Stimulated activated CD8-positive, alpha-beta memory T cell treated with anti-CD3 and anti-CD28 coated beads, Interleukin-7, amount 100 ng/mL, for 1 hour (primary cell): ENCODE data around the gene LRRTM4.
"Not testable (repeated sequence)": the region's sequence is repeated elsewhere in the genome, so short reads cannot be mapped to it uniquely, and the experiment has no call there.

ENCODE experiments used
- DNase-seq, 2 donors: peaks; one replicate each; pipeline ENCODE4 v3.0.0-alpha.2; 2020; ENCODE audit warnings: low read depth in 2 of 2

Gene LRRTM4

DNA sequence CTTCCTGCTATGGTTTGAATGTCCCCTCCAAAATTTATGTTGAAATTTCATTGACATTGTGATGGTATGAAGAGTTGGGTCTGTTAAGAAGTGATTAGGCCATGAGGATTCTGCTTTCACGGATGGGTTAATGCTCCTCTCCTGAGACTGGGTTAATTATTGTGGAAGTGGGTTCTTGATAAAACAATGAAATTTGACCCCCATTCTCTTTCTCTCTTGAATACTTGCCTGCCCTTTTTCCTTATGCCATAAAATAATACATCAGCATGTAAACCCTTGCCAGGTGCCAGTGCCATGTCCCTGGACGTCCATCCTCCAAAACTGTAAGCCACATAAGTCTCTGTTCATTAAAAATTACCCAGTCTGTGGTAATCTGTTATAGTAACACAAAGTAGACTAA, 352.8 kb downstream of the LRRTM4 start:
- DNase-seq: no peak

DNA sequence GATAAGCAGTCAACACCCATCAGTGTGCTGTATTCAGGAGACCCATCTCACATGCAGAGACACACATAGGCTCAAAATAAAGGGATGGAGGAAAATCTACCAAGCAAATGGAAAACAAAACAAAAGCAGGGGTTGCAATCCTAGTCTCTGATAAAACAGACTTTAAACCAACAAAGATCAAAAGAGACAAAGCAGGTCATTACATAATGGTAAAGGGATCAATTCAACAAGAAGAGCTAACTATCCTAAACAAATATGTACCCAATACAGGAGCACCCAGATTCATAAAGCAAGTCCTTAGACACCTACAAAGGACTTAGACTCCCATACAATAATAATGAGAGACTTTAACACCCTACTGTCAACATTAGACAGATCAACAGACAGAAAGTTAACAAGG, 358.2 kb downstream of the LRRTM4 start:
- not testable (repeated sequence) for DNase-seq

DNA sequence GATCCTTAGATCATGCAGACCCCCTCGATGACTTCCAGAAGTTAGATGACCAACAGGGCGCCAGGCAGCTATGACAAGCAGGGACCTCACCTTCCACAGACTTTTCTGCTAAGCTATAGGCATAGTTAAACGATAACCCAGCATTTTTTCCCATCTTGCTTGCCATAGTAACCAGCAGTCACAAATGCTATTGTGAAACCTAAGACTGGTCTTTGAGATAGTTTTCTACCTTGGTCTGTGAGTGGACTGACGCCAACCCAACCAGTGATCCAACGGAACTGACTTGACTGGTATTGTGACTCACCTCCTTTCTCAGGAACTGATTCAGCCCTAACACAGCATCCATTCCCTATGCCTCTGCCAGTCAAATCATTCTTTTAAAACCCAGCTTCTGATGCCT, 361.2 kb downstream of the LRRTM4 start:
- DNase-seq: no peak

DNA sequence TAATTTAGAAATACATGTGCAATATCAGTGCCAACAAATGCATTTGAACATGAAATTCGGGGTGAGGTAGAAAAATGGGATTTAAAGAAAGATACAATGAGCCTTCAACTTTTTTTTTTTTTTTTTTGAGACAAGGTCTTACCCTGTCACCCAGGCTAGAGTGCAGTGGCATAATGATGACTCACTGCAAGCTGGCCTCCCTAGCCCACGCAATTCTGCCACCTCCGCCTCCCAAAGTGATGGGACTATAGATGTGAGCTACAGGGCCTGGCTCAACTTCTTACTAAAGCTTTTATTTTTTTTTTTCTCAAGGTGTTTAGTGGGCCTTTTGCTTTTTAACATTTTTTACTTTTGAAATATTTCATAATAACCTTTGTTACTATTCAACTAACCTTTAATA, 365.6 kb downstream of the LRRTM4 start:
- no peak for DNase-seq

DNA sequence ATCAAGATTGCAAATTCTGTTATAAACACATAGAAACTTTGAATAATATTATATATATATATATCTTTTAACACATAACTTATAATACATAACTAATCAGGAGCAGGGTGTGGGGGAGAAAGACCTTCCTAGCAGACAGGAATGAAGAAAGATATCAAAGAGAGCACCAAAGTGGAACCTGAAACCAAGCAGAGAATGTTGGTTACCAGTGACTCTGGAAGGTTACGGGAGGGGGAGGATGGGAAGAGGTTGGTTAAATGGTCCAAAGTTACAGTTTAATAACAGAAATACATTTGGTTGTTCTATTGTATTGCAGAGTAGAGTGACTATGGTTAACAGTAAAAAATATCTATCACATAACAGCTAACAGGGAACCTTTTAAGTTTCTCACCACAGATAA, 366.7 kb downstream of the LRRTM4 start:
- no peak for DNase-seq

DNA sequence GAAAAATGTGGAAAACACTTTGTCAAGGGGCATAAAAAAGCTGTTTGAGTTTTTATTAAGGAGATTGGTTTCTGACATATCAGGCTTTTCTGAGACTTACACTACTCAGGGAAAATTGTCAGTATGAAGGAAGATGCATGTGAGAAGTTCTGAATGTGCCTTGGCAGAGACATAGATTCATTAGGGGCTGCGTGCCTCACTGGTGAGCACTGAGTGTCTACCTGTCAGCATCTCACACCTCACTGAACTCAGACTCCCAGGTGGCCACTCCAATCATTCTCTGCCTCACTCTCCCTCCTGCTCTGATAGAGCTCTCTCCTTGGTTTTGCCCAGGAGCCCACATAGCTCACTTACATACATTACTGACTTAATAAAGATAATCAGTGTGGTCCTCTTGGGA, 372.6 kb downstream of the LRRTM4 start:
- DNase-seq: no peak

DNA sequence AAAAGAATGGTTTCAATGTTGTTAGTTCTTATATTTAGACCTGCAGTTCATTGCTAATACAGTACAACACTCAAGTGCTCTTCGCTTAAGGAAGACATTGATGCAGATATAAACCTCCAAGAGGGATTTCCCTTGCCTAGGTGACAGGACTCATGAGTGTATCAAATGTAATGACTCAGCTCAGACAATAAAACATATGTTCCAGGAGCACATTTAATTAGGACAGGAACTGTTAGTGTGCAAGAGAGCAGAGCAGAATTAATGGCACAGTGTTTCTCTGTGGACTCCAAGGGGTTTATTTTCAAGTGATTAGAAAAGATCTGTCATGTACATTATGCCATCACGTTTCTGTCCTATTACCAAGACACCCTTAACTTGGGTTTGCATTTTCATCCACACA, 375.0 kb downstream of the LRRTM4 start:
- no peak for DNase-seq

DNA sequence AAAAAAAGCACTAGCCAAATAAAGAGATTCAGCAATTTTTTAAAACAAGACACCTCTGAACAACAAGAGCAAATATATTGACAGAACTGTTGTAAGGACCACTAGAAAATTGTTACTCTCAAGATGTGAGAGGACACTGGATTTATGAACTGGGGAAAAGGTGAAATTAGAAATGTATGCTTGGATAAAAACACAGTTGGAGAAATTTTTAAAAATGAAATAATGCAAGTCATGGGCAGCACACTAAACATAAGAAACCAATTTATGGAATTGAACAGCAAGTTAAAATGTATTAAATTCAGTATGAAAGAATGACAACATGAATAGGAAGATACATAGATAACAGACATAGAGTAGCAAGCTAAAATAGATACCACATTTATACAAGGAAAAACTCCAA, 377.4 kb downstream of the LRRTM4 start:
- DNase-seq: no peak

DNA sequence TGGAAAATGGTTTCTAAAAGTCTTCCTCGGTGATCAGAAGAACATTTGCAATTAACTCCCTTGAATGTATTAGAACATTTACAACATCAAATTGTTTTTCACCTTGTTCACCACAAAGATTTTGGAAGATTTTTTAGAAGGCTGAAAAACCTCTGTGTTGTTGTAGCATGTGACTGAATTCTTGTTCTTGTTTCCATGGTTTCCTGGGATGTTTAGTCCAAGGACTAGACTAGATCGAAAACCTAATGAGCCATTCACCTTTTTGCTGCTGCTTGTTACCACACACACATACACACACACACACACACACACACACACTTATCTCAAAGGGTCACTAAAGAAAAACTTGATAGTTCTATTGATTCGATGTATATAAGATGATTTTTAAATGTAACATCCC, 380.0 kb downstream of the LRRTM4 start:
- no peak for DNase-seq

DNA sequence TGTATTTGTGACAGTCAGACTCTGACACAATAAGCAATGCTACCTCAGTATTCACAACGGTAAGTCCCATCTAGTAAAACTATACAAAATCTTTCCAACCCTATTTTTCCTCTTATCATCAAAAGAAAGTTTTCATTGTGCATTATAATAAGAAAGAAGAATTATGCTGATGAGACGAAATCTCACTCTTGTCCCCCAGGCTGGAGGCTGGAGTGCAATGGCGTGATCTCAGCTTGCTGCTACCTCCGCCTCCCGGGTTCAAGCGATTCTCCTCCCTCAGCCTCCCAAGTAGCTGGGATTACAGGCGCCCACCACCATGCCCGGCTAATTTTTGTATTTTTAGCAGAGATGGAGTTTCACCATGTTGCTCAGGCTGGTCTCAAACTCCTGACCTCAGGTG, 393.7 kb downstream of the LRRTM4 start:
- DNase-seq: not testable (repeated sequence)

DNA sequence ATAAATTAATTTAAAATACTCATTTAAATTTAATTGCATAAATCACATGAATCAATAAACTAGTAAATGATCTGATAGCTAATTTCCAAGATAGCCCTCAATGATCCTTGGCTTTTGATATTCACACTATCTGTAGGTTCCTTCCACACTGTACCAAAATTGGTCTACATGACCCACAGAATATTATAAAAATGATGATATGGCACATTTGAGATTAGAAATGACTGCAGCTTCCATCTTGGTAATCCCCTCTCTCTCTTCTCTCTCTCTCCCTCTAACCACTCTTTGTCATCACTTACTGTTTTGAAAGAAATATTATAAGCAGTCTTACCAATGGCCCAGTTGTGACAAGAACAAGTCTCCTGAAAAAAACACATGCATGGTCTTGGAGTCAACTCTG, 394.8 kb downstream of the LRRTM4 start:
- DNase-seq: no peak

DNA sequence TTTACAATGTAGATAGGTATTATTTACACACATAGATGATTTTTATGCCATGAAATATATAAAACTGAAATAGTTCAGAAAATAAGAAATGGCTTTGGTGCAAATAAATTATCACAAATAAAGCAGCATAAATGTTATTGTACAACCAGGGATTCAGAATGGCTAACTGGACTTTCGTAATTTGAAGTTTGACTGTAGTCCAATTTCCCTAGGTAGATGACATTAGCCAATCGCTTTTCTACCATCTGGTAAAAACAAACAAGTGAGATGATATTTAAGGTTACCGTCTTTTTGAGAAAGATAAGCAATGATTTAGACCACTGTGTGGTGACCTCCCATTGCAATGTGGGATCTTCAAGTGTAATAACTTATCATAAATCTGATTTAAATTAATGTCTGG, 400.7 kb downstream of the LRRTM4 start:
- no peak for DNase-seq

DNA sequence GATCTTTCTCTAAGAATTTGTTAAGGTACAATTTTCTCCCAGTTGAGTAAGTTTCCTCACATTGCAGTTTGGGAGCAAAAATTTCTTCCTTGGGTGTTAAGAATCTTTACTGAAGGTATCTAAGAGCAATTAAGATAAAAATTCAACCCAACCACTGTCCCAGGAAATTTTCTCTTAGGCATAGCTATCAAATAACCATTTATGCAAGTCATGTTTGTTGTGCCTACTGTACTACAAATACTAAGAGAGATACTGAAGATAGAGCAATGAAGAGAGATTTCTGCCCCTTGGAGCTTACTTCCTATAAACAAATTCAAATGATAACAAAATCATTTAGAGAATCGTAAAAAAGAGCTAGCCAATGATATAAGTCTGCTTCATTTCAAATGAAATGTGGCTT, 402.8 kb downstream of the LRRTM4 start:
- no peak for DNase-seq

DNA sequence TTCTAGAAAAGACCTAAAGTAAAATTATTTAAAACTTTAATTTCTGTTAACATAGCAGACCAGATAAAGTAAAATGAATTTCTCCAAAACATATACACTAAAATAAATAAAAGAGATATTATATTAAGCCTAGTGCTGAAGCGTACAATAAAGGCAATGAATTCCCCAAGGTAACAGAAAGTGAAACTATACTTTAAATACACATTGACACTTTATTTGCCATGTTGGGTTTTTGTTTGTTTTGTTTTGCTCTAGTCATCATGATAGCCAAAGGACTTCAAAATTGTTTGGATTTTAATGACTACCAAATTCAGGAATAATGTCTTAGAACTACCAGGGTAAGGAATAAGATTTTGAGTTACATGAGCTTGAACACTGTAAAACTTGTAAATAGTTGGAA, 413.3 kb downstream of the LRRTM4 start:
- DNase-seq: no peak

DNA sequence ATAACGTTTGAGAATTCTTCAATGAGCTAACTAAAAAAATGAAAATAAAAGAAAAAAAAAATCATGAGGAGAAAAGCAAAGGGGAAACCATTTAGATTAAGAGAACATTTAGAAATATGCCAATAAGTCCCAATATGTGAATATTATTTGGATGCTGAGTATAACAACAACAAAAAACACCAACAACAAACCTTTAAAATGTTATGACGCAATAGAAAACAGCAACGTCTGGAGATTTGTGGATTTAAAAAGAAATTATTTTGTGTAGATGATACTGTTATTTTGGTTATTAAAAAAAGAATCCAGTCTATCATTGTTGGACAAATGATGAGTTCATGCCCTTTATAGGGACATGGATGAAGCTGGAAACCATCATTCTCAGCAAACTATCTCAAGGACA, 417.2 kb downstream of the LRRTM4 start:
- no peak for DNase-seq

DNA sequence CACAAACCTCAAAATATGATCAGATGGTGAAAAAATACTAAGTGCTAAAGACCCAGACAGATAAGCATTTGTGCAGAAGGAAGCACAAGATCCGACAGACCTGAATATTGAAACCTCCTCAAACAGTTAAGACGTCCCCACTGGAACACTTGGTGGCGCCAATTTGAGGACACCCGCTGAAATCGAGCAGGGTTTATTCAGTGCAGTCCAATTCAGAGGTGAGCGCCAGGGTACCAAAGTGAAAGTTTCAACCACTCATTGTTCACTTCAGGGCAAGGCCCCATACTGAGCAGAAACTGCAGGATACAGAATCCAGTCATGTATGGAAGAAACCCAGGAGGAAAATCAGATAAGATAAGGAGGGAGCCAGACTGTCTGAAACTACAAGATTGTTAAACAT, 417.6 kb downstream of the LRRTM4 start:
- no peak for DNase-seq

DNA sequence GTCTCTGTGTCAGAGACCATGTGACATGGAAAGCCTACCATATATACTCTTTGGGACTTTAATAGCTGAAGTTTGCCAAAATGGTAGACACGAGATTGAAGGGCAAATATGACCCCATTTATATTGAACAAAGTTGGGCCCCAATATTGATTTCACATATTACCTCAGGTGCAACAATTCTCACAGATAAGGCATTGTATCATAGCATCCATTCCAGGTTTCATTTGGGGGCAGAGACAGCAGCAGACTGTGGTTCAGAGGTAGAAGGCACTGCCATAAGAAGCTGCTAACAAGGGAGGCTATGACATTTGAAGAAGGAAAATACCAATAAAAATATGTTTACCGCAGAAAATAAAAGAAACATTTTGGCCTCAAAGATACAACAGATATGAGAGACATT, 419.2 kb downstream of the LRRTM4 start:
- DNase-seq: no peak

DNA sequence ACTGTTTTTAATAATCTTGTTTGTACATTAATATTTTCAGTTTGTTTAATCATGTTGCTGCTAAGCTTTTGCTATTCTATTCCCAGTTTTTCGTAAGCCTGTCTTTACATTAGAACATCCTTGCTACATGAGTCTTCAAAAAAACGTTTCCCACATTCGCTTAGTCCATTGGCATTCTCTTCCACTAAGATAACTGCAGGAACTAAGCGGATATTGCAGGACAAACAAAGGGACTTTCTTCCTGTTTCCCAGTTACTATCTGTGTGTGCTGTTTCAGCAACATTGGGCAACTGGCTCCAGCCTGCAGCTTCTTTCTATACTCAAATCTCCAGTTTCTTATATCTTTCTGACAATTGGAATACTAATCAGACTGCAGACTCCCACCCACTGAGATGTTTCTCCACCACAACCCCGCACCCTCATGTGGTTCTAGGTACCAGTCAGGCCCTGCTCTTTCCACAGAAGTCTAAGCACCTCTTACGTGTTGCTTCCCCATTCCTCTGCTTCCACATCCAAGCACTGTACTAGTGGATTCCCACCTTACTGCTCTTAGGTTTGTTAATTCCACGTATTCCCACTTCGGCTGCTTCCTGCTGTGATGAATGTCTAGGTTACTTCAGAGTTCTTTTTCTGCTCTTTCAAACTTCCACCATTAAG, 420.3 kb downstream of the LRRTM4 start:
- no peak for DNase-seq

DNA sequence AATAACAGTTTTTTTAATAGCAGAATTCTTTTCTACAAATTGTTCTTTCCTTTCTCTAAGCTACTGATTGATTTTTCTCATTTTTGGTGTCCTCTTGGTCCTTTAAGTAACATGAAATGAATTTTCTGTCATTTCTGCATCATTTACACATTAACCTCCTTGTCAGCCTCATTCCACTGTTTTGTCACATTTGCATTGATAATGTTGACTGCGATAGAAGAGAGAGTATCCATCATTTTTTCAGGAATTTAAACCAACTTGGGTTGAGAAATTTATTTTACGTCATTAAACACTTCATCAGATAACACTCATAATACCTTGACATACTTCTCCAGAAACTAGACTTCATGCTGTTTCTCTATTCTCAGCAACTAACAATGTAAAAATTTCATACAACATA, 422.2 kb downstream of the LRRTM4 start:
- no peak for DNase-seq

DNA sequence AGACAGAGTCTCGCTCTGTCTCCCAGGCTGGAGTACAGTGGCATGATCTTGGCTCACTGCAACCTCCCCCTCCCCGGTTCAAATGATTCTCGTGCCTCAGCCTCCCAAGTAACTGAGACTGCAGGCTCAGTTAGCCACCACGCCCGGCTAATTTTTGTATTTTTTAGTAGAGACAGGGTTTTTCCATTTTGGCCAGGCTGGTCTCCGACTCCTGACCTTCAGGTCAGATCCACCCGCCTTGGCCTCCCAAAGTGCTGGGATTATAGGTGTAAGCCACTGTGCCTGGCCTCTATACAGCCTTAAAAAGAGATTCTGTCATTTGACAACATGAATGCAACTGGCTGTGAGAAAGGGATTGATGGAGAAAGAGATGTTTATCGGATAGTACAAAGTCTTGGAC, 426.7 kb downstream of the LRRTM4 start:
- DNase-seq: not testable (repeated sequence)

DNA sequence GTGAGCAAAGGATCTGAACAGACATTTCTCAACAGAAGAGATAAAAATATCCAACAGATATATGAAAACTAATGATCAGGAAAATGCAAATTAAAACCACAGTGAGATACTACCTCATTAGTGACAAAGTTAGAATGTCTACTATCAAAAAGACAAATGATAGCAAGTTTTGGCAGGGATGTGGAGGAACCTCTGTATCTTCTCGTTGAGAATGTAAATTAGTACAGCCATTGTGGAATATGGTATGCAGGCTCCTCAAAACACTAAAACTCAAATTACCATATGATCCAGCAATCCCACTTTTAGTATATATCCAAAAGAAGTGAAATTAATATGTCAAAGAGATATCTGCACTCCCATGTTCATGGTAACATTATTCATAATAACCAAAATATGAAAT, 427.1 kb downstream of the LRRTM4 start:
- no peak for DNase-seq

DNA sequence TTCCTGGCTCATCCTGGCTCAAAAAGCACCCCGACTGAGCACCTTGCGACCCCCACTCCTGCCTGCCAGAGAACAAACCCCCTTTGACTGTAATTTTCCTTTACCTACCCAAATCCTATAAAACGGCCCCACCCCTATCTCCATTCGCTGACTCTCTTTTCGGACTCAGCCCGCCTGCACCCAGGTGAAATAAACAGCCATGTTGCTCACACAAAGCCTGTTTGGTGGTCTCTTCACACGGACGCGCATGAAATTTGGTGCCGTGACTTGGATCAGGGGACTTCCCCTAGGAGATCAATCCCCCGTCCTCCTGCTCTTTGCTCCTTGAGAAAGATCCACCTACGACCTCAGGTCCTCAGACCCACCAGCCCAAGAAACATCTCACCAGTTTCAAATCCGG, 433.8 kb downstream of the LRRTM4 start:
- not testable (repeated sequence) for DNase-seq

DNA sequence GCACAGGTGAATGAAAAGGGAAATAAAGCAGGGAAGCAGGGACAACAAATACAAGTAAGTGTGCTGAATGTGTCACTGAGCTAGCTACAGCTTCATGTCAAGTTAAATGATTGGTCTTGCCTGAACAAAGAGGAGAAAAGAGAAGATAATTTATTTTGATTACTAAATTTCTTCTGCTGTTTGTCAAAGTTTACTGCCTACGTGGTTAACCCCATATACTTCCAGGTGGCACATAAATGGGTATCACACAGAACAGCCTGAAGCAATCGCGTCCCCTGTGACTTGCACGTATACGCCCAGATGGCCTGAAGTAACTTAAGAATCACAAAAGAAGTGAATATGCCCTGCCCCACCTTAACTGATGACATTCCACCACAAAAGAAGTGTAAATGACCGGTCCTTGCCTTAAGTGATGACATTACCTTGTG, 434.2 kb downstream of the LRRTM4 start:
- DNase-seq: no peak

DNA sequence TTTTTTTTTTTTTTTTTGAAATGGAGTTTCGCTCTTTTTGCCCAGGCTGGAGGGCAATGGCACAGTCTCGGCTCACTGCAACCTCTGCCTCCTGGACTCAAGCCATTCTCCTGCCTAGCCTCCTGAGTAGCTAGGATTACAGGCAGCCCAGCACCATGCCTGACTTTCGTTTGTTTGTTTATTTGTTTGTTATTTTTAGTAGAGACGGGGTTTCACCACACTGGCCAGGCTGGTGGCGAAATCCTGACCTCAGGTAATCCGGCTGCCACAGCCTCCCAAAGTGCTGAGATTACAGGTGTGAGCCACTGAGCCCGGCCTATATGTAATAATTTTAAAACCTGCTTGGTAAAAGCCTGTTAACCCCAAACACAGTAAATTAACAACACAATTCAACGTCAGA, 435.7 kb downstream of the LRRTM4 start:
- DNase-seq: no peak
